Ishikawa (cell line): ENCODE results near the gene SKOR1.
A peak's percentile ranks its signal among the peaks of the same experiment; 100 is the strongest.

ENCODE experiments used
- CEBPB ChIP-seq: IDR thresholded peaks from 2 replicates; pipeline ENCODE4 v1.6.1; 2012
- CREB1 ChIP-seq: IDR thresholded peaks from 2 replicates; pipeline ENCODE4 v1.6.1; 2012; ENCODE audit warnings: low read depth
- EGR1 ChIP-seq: IDR thresholded peaks from 2 replicates; pipeline ENCODE4 v1.6.1; 2012
- EP300 ChIP-seq: IDR thresholded peaks from 2 replicates; pipeline ENCODE4 v1.6.1; 2012; ENCODE audit warnings: borderline replicate concordance
- FOXM1 ChIP-seq: IDR thresholded peaks from 2 replicates; pipeline ENCODE4 v1.6.1; 2012; ENCODE audit warnings: low read depth, borderline replicate concordance
- NFIC ChIP-seq: IDR thresholded peaks from 2 replicates; pipeline ENCODE4 v1.6.1; 2012
- RAD21 ChIP-seq: IDR thresholded peaks from 2 replicates; pipeline ENCODE4 v1.6.1; 2012; ENCODE audit warnings: low read depth
- TAF1 ChIP-seq: IDR thresholded peaks from 2 replicates; pipeline ENCODE4 v1.6.1; 2012; ENCODE audit warnings: low read depth, mild to moderate bottlenecking
- TCF12 ChIP-seq: IDR thresholded peaks from 2 replicates; pipeline ENCODE4 v1.6.1; 2012; ENCODE audit warnings: low read depth
- TEAD4 ChIP-seq: IDR thresholded peaks from 2 replicates; pipeline ENCODE4 v1.6.1; 2012
- YY1 ChIP-seq: IDR thresholded peaks from 2 replicates; pipeline ENCODE4 v1.6.1; 2012; ENCODE audit warnings: low read depth
- ZBTB7A ChIP-seq: IDR thresholded peaks from 2 replicates; pipeline ENCODE4 v1.6.1; 2012; ENCODE audit warnings: low read depth
- TF ChIP-seq, protein P1 (sequence below): IDR thresholded peaks from 2 replicates; pipeline ENCODE4 v1.6.1; 2012; ENCODE audit warnings: low read depth, mild to moderate bottlenecking
- TF ChIP-seq, protein P2 (sequence below): IDR thresholded peaks from 2 replicates; pipeline ENCODE4 v1.6.1; 2012
- TF ChIP-seq, protein P3 (sequence below): IDR thresholded peaks from 2 replicates; pipeline ENCODE4 v1.6.1; 2012

Gene SKOR1

DNA sequence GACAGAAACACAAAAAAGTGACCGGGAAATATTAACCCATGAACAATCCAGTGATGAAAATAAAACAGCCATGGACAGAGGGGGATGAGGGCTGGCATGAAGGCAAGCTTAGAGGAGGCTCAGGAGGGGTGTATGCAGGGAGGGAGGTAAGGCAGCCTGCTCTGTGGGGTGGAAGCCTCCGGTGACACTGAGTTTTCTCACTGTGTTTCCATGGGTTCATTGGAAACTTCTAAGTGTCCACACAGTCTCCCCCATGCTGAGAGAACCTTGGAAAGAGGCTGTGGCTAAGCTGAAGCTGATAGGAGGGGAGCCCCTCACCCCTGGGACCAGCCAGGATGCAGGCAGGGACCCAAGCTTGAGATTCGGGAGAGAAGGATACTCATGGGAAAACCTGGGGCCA lies 6.8 kb upstream of the SKOR1 start:
- TF ChIP-seq TAF1 (no peak), YY1 (no peak), TEAD4 (no peak)
- TF ChIP-seq, protein P1, sequence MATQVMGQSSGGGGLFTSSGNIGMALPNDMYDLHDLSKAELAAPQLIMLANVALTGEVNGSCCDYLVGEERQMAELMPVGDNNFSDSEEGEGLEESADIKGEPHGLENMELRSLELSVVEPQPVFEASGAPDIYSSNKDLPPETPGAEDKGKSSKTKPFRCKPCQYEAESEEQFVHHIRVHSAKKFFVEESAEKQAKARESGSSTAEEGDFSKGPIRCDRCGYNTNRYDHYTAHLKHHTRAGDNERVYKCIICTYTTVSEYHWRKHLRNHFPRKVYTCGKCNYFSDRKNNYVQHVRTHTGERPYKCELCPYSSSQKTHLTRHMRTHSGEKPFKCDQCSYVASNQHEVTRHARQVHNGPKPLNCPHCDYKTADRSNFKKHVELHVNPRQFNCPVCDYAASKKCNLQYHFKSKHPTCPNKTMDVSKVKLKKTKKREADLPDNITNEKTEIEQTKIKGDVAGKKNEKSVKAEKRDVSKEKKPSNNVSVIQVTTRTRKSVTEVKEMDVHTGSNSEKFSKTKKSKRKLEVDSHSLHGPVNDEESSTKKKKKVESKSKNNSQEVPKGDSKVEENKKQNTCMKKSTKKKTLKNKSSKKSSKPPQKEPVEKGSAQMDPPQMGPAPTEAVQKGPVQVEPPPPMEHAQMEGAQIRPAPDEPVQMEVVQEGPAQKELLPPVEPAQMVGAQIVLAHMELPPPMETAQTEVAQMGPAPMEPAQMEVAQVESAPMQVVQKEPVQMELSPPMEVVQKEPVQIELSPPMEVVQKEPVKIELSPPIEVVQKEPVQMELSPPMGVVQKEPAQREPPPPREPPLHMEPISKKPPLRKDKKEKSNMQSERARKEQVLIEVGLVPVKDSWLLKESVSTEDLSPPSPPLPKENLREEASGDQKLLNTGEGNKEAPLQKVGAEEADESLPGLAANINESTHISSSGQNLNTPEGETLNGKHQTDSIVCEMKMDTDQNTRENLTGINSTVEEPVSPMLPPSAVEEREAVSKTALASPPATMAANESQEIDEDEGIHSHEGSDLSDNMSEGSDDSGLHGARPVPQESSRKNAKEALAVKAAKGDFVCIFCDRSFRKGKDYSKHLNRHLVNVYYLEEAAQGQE, result no peak

DNA sequence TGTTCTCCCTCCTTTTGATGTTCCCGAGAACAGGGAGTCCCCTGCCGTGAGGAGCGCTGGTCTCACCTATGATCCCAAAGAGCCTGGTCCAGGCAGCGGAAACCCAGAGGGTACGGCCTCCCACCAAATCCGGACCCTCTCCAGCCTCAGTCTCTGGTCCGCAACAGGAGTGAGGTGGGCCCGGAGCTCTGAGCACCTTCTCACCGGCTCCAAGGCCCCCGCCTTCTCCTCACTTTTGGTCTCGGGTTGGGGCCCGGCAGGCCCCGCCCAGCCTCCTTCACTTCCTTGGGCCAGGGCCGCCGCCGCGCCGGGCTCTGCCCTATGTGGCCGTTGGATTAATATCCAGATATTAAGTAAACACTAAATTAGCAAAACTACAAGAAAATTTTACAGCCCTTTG lies 5.7 kb upstream of the SKOR1 start:
- TF ChIP-seq YY1 (no peak), TCF12 (no peak), CEBPB (no peak), ZBTB7A (no peak), TEAD4 (no peak)
- TF ChIP-seq, protein P1, result 0 out of 2 replicates have a peak, but pooled peaks have one; percentile 15
- TF ChIP-seq, protein P2, sequence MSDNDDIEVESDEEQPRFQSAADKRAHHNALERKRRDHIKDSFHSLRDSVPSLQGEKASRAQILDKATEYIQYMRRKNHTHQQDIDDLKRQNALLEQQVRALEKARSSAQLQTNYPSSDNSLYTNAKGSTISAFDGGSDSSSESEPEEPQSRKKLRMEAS, result no peak

DNA sequence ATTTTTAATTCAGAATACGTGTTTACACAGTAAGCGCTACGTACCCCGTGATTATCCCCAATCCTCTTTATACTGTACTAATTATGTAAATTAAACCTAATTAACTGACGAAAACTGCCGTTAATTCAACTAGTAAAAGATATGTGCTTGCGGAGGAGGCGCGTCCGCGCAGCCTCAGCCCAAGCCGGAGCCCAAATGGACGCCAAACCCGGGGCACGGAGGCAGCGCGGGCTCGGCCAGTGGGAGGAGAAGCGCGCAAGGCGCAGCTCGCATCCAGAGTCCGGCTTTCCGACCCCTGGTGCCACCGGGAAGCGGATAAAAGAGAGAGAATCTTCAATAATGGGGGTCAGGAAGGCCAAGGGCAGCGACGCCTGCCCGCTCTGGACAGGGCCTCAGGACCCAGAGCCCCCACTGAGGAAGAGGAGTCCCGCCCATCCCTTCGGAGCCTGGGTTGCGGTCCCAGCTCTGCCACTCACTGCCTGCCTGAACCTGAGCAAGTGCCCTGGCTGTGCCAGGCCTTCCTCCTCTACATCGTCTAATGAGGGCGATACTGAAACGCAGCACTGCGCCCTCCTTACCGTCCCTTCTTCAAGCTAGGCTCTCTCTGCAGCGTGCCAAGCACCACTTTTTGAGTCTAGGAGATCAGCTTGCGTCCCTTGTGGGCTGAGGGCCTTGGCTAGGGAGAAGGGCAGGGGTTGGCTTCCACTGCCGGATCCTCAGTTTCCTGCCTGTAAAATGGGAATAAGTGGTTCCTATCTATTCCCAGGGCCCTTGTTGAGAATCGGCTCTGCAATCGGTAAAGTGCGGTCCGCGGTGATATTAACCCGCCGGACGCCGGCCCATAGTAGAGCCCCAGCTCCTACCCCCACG lies 5.0 kb upstream of the SKOR1 start:
- no peak for TF ChIP-seq CREB1
- TF ChIP-seq, protein P1, result no peak
- TF ChIP-seq FOXM1, result no peak
- TF ChIP-seq CEBPB, result no peak
- TF ChIP-seq, protein P3, sequence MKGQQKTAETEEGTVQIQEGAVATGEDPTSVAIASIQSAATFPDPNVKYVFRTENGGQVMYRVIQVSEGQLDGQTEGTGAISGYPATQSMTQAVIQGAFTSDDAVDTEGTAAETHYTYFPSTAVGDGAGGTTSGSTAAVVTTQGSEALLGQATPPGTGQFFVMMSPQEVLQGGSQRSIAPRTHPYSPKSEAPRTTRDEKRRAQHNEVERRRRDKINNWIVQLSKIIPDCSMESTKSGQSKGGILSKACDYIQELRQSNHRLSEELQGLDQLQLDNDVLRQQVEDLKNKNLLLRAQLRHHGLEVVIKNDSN, result no peak
- TF ChIP-seq TEAD4, result no peak
- TF ChIP-seq TCF12, result no peak
- TF ChIP-seq YY1, result no peak
- TF ChIP-seq NFIC, result no peak
- no peak for TF ChIP-seq RAD21
- no peak for TF ChIP-seq EP300
- TF ChIP-seq ZBTB7A, result no peak
- TF ChIP-seq, protein P2, result no peak
- TF ChIP-seq TAF1, result no peak
- TF ChIP-seq EGR1, result no peak

DNA sequence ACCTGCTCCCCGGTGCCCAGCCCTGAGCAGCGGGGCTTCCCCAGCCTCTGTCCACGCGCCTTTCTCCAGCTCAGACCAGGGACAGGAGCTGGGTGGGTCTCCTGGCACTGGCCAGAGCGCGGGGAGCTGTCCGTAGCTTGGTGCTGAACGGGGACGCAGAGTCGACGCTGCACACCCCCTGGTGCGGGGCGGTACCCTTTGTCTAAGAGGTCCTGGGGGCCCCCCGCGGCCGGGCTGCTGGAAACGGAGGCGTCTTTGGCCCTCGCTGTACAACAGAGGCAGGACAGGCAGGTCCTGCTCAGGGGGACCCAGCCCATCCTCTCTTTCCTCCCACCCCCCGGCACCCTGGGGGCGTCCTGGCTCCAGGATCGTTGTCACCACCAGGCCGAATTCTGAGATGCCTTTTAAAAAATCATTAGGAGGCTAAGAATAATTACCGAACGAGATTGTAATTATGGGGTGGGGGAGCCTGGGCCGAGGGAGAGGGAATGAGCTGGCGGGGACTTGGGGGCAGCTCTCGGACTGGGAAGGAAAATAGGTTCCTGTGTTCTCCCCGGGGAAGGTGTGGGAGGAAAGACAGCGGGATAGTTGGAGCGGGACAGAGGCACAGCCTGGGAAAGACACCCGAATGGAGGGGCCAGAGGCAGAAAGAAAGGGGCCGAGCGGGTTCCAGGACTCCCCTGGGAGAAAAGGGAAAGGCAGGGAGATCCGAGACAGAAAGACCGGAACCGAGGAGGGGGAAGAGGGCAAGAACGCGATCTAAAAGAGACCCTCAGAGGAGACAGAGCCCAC lies 4.1 kb upstream of the SKOR1 start:
- TF ChIP-seq FOXM1 (no peak), RAD21 (no peak), TEAD4 (no peak), EP300 (no peak), CREB1 (no peak), TAF1 (no peak), NFIC (peak; percentile 71; the same call in 1 of the 2 replicates), YY1 (no peak), TCF12 (no peak), ZBTB7A (peak; percentile 50; the same call in 1 of the 2 replicates)
- TF ChIP-seq, protein P1, result peak; percentile 97
- TF ChIP-seq, protein P2, result peak; percentile 36; the same call in 1 of the 2 replicates
- TF ChIP-seq, protein P3, result no peak
